GM12892 (cell line): Measurements from ENCODE around the gene ALDH3B1.
"Not testable (repeated sequence)": the region's sequence is repeated elsewhere in the genome, so short reads cannot be mapped to it uniquely, and the experiment has no call there.

ENCODE experiments used
- POLR2A ChIP-seq: IDR thresholded peaks from 2 replicates; pipeline ENCODE4 v1.6.1; 2011; ENCODE audit warnings: low read depth, low read length, control low read depth
- POLR2AphosphoS5 ChIP-seq: IDR thresholded peaks from 2 replicates; pipeline ENCODE4 v1.6.1; 2011; ENCODE audit warnings: low read depth, low read length, control low read depth

- TF ChIP-seq POLR2A, POLR2AphosphoS5: not testable (repeated sequence)
These were observed 24.8 kb upstream of the ALDH3B1 start for GRCh38 chr11:67985302-67985701.
